GM10248 (cell line): Measurements from ENCODE around the gene NKX1-2.
A peak's percentile ranks its signal among the peaks of the same experiment; 100 is the strongest.

Experiments used
- CTCF ChIA-PET: fragments of 300-600 bp; sonication (Branson Sonifier 250); formaldehyde crosslinking; extraction: SDS; loops from one replicate; lab custom pipeline; 2021; ENCODE audit warnings: antibody characterized with exemption; lab: Yijun Ruan, JAX
- POLR2A ChIA-PET: fragments of 350-650 bp; sonication (Branson Sonifier 250); formaldehyde crosslinking; extraction: SDS; loops from one replicate; lab custom pipeline; 2020; ENCODE audit warnings: antibody characterized with exemption; lab: Yijun Ruan, JAX
- DNase-seq: peaks from one replicate; pipeline ENCODE4 v3.0.0; 2012; ENCODE audit errors: extremely low spot score
- CTCF ChIP-seq: IDR thresholded peaks from 2 replicates; pipeline ENCODE4 v1.5.1; 2012; ENCODE audit warnings: mild to moderate bottlenecking, low read depth; ENCODE audit errors: extremely low read depth, missing control alignments, control extremely low read depth

NKX1-2 gene

GRCh38 chr10:124470544-124471434, 21.0 kb upstream of the NKX1-2 start:
- CTCF ChIA-PET, result no interaction called here
- DNase-seq, result no peak
- POLR2A ChIA-PET, result no interaction called here
- no peak for TF ChIP-seq CTCF

- no peak for TF ChIP-seq CTCF
- no peak for DNase-seq
- ChIA-PET CTCF (no interaction called here), POLR2A (no interaction called here)
Measured at GRCh38 chr10:124469956-124470484, 20.2 kb upstream of the NKX1-2 start.

GRCh38 chr10:124468624-124469023, 18.8 kb upstream of the NKX1-2 start:
- no peak for TF ChIP-seq CTCF
- no peak for DNase-seq
- CTCF ChIA-PET, result no interaction called here
- POLR2A ChIA-PET, result no interaction called here

GRCh38 chr10:124467165-124467564, 17.3 kb upstream of the NKX1-2 start:
- no peak for TF ChIP-seq CTCF
- POLR2A ChIA-PET, result no interaction called here
- no peak for DNase-seq
- CTCF ChIA-PET, result no interaction called here

- DNase-seq, result no peak
- ChIA-PET CTCF (no interaction called here), POLR2A (no interaction called here)
- TF ChIP-seq CTCF, result no peak
Measured at GRCh38 chr10:124465777-124466488, 16.1 kb upstream of the NKX1-2 start.

GRCh38 chr10:124465003-124465776, 15.4 kb upstream of the NKX1-2 start:
- no peak for TF ChIP-seq CTCF
- CTCF ChIA-PET, result interaction anchor here (1.5 kb wide), 1 partner anchor 8 kb away, joined by 4 read pairs; no protein-coding TSS in a partner anchor

More at GRCh38 chr10:124465003-124465776, 15.4 kb upstream of the NKX1-2 start:
- POLR2A ChIA-PET, result no interaction called here
- peak; percentile 62 for DNase-seq
